Measurements from ENCODE around the gene ENPEP. TPM values are rescaled to one million over a fixed set of nuclear protein-coding genes. Genes with fewer than 3 reads are reported as not detected.

The ENPEP gene
- total and polyA plus RNA-seq, 7 experiments from 2014 or later = 0.29 TPM; not detected in 6

DNA sequence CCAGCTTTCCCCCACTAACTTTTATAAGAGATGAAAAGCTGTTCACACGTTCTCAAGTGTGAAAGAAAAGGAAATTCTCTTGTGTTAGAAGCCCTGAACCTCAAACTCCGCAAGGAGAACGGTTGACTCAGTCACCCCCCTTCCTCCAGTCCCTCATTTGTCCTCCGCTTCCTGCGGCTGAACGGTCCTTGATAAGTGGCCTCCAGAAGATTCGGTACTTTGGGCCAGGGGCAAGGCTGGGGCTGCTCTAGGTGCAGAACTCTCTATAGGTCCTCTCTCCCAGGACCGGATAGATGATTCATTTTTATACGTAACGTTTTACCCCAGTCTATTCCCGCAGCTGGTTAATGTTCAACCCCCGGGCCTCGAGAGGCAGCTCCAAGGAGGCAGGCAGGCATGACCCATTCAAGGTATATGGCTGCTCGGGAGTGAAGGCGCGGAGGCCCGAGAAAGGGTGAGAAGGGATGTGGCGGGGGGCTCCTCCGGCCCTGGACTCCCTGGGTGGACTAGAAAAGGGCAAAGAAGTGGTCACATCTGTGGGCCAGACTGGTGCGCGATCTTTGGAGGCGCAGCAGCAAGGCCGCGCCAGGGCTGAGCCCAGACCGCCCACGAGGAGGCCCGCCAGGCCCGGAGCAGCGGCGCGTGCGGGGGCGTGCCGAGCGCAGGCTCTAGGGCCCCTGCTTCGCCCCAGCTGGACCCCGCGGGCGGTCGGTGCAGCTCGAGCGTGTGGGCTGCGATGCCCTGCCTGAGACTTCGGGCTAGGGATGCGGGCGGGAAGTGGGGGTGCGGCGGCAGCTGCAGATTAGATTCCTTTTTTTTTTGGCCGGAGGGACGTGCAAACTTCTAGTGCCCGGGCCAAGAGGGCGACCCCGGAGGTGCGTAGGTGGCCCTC lies 135.2 kb downstream of the ENPEP start:
- H3K4me1 ChIP-seq (ENCODE audit: control insufficient read depth in 2 of 2, insufficient read depth in 2 of 2, low read length in 2 of 2) = no peaks in the 10 kb centered on the region
- no peak overlapping the region for H3K4me3 ChIP-seq (ENCODE audit: low read length)
- Mint-ChIP-seq H3K9me3 (peaks cover 0 to 31% (median 6%) of the 10 kb centered on the region in 11 donors), H3K4me1 (peaks cover 0 to 11% (median 4%) of the 10 kb centered on the region in 7 donors), H3K27ac (no peak overlapping the region), H3K36me3 (peaks cover 0 to 4% (median 0%) of the 10 kb centered on the region in 5 donors), H3K4me3 (peak overlapping the region in 6 of 10 donors; percentile 6 to 45 (median 23)), H3K27me3 (peaks cover 74 to 82% (median 78%) of the 10 kb centered on the region in 5 donors)
- H3K9me3 ChIP-seq (ENCODE audit: control insufficient read depth in 2 of 3, low read length in 3 of 3) = peaks cover 0 to 5% (median 0%) of the 10 kb centered on the region in 3 experiments
- intact Hi-C loops (cut with micrococcal nuclease) = no loop called here
- no peaks in the 10 kb centered on the region for H3K36me3 ChIP-seq (ENCODE audit: control insufficient read depth in 2 of 3, insufficient read depth in 3 of 3, low read length in 3 of 3)
- ChIA-PET POLR2A (no interaction called here), CTCF (no interaction called here)
- H3K27me3 ChIP-seq (ENCODE audit: control insufficient read depth in 2 of 2, insufficient read depth in 2 of 2, low read length in 2 of 2) = peaks cover 9 to 39% of the 10 kb centered on the region in 2 donors
- no peak overlapping the region for H3K27ac ChIP-seq (ENCODE audit: low read depth, low read length)
- DNase-seq (no peak), ATAC-seq (no peak)

DNA sequence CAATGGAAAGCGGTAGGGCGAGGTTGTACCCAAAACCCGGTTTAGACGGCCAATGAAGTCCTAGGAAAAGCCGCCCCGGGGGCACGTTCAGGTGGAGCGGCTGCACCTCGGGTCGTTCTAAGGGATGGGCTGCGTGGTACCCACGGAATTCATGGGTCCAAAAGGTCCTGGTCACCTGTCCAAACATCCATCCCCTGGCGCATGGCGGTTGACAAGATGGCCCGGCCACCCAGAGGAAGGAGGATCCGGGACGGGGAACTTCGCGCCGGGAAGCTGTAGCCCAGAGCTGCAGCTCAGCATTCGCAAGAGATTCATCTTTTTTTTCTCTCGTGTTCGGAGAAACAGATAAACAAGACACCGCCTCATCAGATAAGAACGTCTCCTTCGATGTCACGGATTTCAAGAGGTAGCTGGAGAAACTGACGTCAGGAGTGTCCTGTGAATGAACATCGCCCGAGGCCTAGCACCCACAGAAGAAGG lies 136.1 kb downstream of the ENPEP start:
- H3K9me3 Mint-ChIP-seq = peaks cover 0 to 39% (median 8%) of the 10 kb centered on the region in 11 donors
- peaks cover 0 to 15% (median 6%) of the 10 kb centered on the region in 7 donors for H3K4me1 Mint-ChIP-seq
- ATAC-seq = no peak
- H3K36me3 Mint-ChIP-seq = peaks cover 0 to 4% (median 0%) of the 10 kb centered on the region in 5 donors
- intact Hi-C loops (cut with micrococcal nuclease) = no loop called here
- H3K4me3 Mint-ChIP-seq = peak overlapping the region in 2 of 10 donors; percentile 6 to 10
- Histone ChIP-seq H3K27ac (ENCODE audit: low read depth, low read length) (no peak overlapping the region), H3K9me3 (ENCODE audit: control insufficient read depth in 2 of 3, low read length in 3 of 3) (peaks cover 0 to 5% (median 0%) of the 10 kb centered on the region in 3 experiments), H3K4me1 (ENCODE audit: control insufficient read depth in 2 of 2, insufficient read depth in 2 of 2, low read length in 2 of 2) (no peaks in the 10 kb centered on the region), H3K4me3 (ENCODE audit: low read length) (no peak overlapping the region), H3K27me3 (ENCODE audit: control insufficient read depth in 2 of 2, insufficient read depth in 2 of 2, low read length in 2 of 2) (peaks cover 9 to 39% of the 10 kb centered on the region in 2 donors), H3K36me3 (ENCODE audit: control insufficient read depth in 2 of 3, insufficient read depth in 3 of 3, low read length in 3 of 3) (no peaks in the 10 kb centered on the region)
- POLR2A ChIA-PET = no interaction called here
- no peak for DNase-seq
- H3K27me3 Mint-ChIP-seq = peaks cover 82 to 90% (median 86%) of the 10 kb centered on the region in 5 donors
- CTCF ChIA-PET = no interaction called here
- no peak overlapping the region for H3K27ac Mint-ChIP-seq

DNA sequence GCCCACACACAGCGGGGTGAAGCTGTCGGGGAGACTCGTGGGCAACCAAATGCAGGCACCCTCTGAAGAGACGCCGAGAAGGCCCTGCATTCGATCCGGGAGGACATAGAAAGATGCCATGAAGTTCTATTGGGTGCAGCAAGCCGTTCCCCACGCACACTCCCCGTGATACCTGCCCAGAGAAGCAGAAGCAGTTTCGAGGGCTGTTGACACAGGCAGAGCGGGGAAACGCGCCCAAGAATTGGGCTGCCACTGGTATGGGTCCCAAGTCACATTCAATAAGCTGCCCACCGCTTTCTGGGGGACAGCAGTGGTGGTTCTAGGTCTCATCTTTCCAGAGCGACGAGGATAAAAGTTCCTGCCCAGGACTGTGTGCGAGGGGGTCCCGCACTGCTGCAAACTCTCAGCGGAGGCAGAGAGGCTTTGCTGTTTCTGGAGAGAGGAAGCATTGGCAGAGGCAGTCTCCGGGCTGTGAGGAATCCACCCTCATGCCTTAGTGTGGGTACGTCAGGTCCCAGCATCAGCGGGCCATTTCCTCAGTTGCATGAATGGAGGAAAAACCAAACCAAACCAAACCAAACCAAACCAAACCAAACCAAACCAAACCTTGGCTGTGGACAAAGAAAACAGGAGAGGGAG lies 136.8 kb downstream of the ENPEP start:
- no peak overlapping the region for H3K27ac Mint-ChIP-seq

DNA sequence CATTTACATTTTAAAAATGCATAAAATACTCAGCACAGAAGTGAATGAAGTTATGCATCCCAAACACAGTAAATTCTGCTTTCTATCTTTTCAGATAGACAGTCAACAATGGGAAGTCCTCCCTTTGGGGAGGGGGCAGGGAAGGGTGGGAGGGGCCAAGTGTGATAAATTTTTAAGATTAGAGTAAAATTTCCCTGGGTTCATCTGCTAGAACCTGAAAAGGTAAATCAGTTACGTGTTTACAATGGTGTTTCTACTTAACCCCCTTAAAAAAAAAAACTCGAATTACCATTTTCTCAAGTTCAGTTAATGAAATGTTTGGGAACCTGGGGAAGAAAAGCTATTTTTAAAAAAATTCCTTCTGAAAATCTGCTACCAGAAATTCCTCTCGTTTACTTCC lies 137.8 kb downstream of the ENPEP start:
- no peak overlapping the region for H3K27ac ChIP-seq (ENCODE audit: low read depth, low read length)
- peaks cover 9 to 47% of the 10 kb centered on the region in 2 donors for H3K27me3 ChIP-seq (ENCODE audit: control insufficient read depth in 2 of 2, insufficient read depth in 2 of 2, low read length in 2 of 2)
- no peak overlapping the region for H3K4me3 ChIP-seq (ENCODE audit: low read length)
- intact Hi-C loops (cut with micrococcal nuclease) = no loop called here
- peaks cover 89 to 94% (median 92%) of the 10 kb centered on the region in 5 donors for H3K27me3 Mint-ChIP-seq
- H3K4me1 Mint-ChIP-seq = peaks cover 0 to 22% (median 14%) of the 10 kb centered on the region in 7 donors
- peaks cover 0 to 54% (median 12%) of the 10 kb centered on the region in 11 donors for H3K9me3 Mint-ChIP-seq
- H3K36me3 Mint-ChIP-seq = peaks cover 0 to 8% (median 0%) of the 10 kb centered on the region in 5 donors
- no peak overlapping the region for H3K4me3 Mint-ChIP-seq
- DNase-seq (no peak), ATAC-seq (no peak)
- H3K27ac Mint-ChIP-seq = no peak overlapping the region
- H3K36me3 ChIP-seq (ENCODE audit: control insufficient read depth in 2 of 3, insufficient read depth in 3 of 3, low read length in 3 of 3) = no peaks in the 10 kb centered on the region
- peaks cover 0 to 14% (median 0%) of the 10 kb centered on the region in 3 experiments for H3K9me3 ChIP-seq (ENCODE audit: control insufficient read depth in 2 of 3, low read length in 3 of 3)
- ChIA-PET CTCF (no interaction called here), POLR2A (no interaction called here)
- no peaks in the 10 kb centered on the region for H3K4me1 ChIP-seq (ENCODE audit: control insufficient read depth in 2 of 2, insufficient read depth in 2 of 2, low read length in 2 of 2)

More for the DNA sequence above, 136.8 kb downstream of the ENPEP start:
- H3K9me3 Mint-ChIP-seq = peaks cover 0 to 44% (median 10%) of the 10 kb centered on the region in 11 donors
- H3K4me3 Mint-ChIP-seq = peak overlapping the region in 1 of 10 donors; percentile 29
- CTCF ChIA-PET = no interaction called here
- no peak for DNase-seq
- no peaks in the 10 kb centered on the region for H3K36me3 ChIP-seq (ENCODE audit: control insufficient read depth in 2 of 3, insufficient read depth in 3 of 3, low read length in 3 of 3)
- H3K4me1 Mint-ChIP-seq = peaks cover 0 to 16% (median 6%) of the 10 kb centered on the region in 7 donors
- POLR2A ChIA-PET = no interaction called here
- H3K27me3 ChIP-seq (ENCODE audit: control insufficient read depth in 2 of 2, insufficient read depth in 2 of 2, low read length in 2 of 2) = peaks cover 9 to 41% of the 10 kb centered on the region in 2 donors
- peaks cover 89 to 94% (median 92%) of the 10 kb centered on the region in 5 donors for H3K27me3 Mint-ChIP-seq
- H3K4me1 ChIP-seq (ENCODE audit: control insufficient read depth in 2 of 2, insufficient read depth in 2 of 2, low read length in 2 of 2) = no peaks in the 10 kb centered on the region
- ATAC-seq = no peak
- H3K36me3 Mint-ChIP-seq = peaks cover 0 to 5% (median 0%) of the 10 kb centered on the region in 5 donors
- intact Hi-C loops (cut with micrococcal nuclease) = no loop called here
- peaks cover 0 to 5% (median 0%) of the 10 kb centered on the region in 3 experiments for H3K9me3 ChIP-seq (ENCODE audit: control insufficient read depth in 2 of 3, low read length in 3 of 3)
- no peak overlapping the region for H3K4me3 ChIP-seq (ENCODE audit: low read length)
- H3K27ac ChIP-seq (ENCODE audit: low read depth, low read length) = no peak overlapping the region

DNA sequence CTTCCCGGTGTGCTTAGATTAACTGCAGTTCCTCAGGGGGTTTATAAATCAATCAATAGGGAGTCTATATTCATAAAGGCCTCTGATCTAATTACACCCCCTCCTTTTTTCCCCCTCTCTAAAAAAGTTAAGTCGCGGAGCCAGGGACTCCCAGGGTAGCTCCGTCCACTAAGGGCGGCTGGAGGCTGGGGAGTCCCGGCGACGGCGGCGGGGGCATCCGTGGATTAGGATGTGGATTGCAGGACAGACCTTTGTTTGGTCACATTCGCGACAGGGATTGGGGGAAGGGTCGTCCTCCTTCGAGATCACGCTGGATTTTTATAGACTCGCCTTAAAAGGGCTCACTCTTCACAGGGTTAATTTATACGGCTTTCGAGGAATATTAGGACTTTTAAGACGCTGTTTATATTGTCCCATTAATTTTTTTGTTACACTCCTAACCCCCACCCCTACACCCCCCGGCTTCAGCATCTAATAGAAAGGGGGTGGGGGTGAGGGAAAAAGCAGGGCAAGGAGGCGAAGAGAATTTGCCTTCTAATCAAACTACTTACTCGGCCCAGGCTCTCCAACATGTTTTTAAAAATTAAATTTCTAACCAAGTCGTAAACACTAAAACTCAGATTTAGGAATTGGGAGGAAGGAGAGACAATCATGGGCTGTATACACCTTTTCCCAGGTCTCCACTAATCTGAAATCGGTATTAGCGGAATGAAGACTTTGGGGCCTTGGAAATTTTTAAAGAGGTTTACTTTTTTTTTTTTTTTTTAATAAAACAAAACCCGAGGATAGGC lies 138.4 kb downstream of the ENPEP start:
- POLR2A ChIA-PET = no interaction called here
- no peak for ATAC-seq
- Mint-ChIP-seq H3K36me3 (peaks cover 0 to 8% (median 0%) of the 10 kb centered on the region in 5 donors), H3K4me1 (peaks cover 0 to 26% (median 20%) of the 10 kb centered on the region in 7 donors), H3K27me3 (peaks cover 89 to 94% (median 92%) of the 10 kb centered on the region in 5 donors), H3K4me3 (no peak overlapping the region), H3K27ac (peak overlapping the region in 1 of 9 donors; percentile 23), H3K9me3 (peaks cover 0 to 56% (median 12%) of the 10 kb centered on the region in 11 donors)
- Histone ChIP-seq H3K27me3 (ENCODE audit: control insufficient read depth in 2 of 2, insufficient read depth in 2 of 2, low read length in 2 of 2) (peaks cover 9 to 43% of the 10 kb centered on the region in 2 donors), H3K4me1 (ENCODE audit: control insufficient read depth in 2 of 2, insufficient read depth in 2 of 2, low read length in 2 of 2) (no peaks in the 10 kb centered on the region), H3K36me3 (ENCODE audit: control insufficient read depth in 2 of 3, insufficient read depth in 3 of 3, low read length in 3 of 3) (no peaks in the 10 kb centered on the region), H3K9me3 (ENCODE audit: control insufficient read depth in 2 of 3, low read length in 3 of 3) (peaks cover 0 to 17% (median 0%) of the 10 kb centered on the region in 3 experiments), H3K27ac (ENCODE audit: low read depth, low read length) (no peak overlapping the region), H3K4me3 (ENCODE audit: low read length) (no peak overlapping the region)
- CTCF ChIA-PET = no interaction called here
- no peak for DNase-seq
- intact Hi-C loops (cut with micrococcal nuclease) = no loop called here
